ENCODE measurements around the gene ZNF319. TPM values are rescaled to one million over a fixed set of nuclear protein-coding genes. Genes with fewer than 3 reads are reported as not detected.

ZNF319 gene
- total RNA-seq, 2 experiments from 2014 or later = 19.8 to 20.8 TPM

GRCh38 chr16:57997176-57997527 lies 3.3 kb downstream of the ZNF319 start:
- POLR2A ChIA-PET = no interaction called here
- H3K27me3 Mint-ChIP-seq = no peaks in the 10 kb centered on the region
- CTCF ChIA-PET = no interaction called here
- DNase-seq = no peak
- H3K4me3 Mint-ChIP-seq = no peak overlapping the region
- H3K9me3 Mint-ChIP-seq = no peaks in the 10 kb centered on the region
- no peak overlapping the region for H3K27ac Mint-ChIP-seq
- peaks cover 56% of the 10 kb centered on the region for H3K4me1 Mint-ChIP-seq
- H3K36me3 Mint-ChIP-seq (ENCODE audit: low read depth) = peaks cover 33% of the 10 kb centered on the region

GRCh38 chr16:57996406-57997175 lies 3.9 kb downstream of the ZNF319 start:
- Mint-ChIP-seq H3K27ac (no peak overlapping the region), H3K4me1 (peaks cover 50% of the 10 kb centered on the region), H3K9me3 (no peaks in the 10 kb centered on the region), H3K4me3 (no peak overlapping the region), H3K27me3 (no peaks in the 10 kb centered on the region), H3K36me3 (ENCODE audit: low read depth) (peaks cover 33% of the 10 kb centered on the region)
- ChIA-PET POLR2A (no interaction called here), CTCF (no interaction called here)
- DNase-seq = no peak

GRCh38 chr16:57995721-57996405 lies 4.6 kb downstream of the ZNF319 start:
- DNase-seq = no peak
- peaks cover 33% of the 10 kb centered on the region for H3K36me3 Mint-ChIP-seq (ENCODE audit: low read depth)
- CTCF ChIA-PET = no interaction called here
- no peaks in the 10 kb centered on the region for H3K27me3 Mint-ChIP-seq
- no peak overlapping the region for H3K4me3 Mint-ChIP-seq
- POLR2A ChIA-PET = no interaction called here
- H3K4me1 Mint-ChIP-seq = peaks cover 47% of the 10 kb centered on the region
- H3K27ac Mint-ChIP-seq = no peak overlapping the region
- H3K9me3 Mint-ChIP-seq = no peaks in the 10 kb centered on the region

- Mint-ChIP-seq H3K4me3 (no peak overlapping the region), H3K4me1 (peaks cover 47% of the 10 kb centered on the region), H3K27ac (peak overlapping the region; percentile 39), H3K27me3 (no peaks in the 10 kb centered on the region), H3K9me3 (no peaks in the 10 kb centered on the region), H3K36me3 (ENCODE audit: low read depth) (peaks cover 33% of the 10 kb centered on the region)
- ChIA-PET POLR2A (no interaction called here), CTCF (no interaction called here)
- DNase-seq = peak; percentile 60
These were observed 5.7 kb downstream of the ZNF319 start for GRCh38 chr16:57994778-57995177.

- DNase-seq = no peak
- Mint-ChIP-seq H3K27me3 (no peaks in the 10 kb centered on the region), H3K9me3 (no peaks in the 10 kb centered on the region), H3K4me1 (peaks cover 45% of the 10 kb centered on the region), H3K36me3 (ENCODE audit: low read depth) (peaks cover 33% of the 10 kb centered on the region), H3K27ac (peak overlapping the region; percentile 39), H3K4me3 (no peak overlapping the region)
- CTCF ChIA-PET = interaction anchor here (0.8 kb wide), 1 partner anchor 10 kb away, joined by 4 read pairs; no protein-coding TSS in a partner anchor
- POLR2A ChIA-PET = no interaction called here
These were observed 6.1 kb downstream of the ZNF319 start for GRCh38 chr16:57994361-57994760.

GRCh38 chr16:57993897-57994296 lies 6.6 kb downstream of the ZNF319 start:
- H3K4me1 Mint-ChIP-seq = peaks cover 40% of the 10 kb centered on the region
- H3K36me3 Mint-ChIP-seq (ENCODE audit: low read depth) = peaks cover 33% of the 10 kb centered on the region
- no peaks in the 10 kb centered on the region for H3K9me3 Mint-ChIP-seq
- ChIA-PET POLR2A (no interaction called here), CTCF (interaction anchor here (0.8 kb wide), 1 partner anchor 9 kb away, joined by 4 read pairs; no protein-coding TSS in a partner anchor)
- H3K27me3 Mint-ChIP-seq = no peaks in the 10 kb centered on the region
- no peak overlapping the region for H3K27ac Mint-ChIP-seq
- no peak for DNase-seq
- H3K4me3 Mint-ChIP-seq = no peak overlapping the region

- H3K27me3 Mint-ChIP-seq = no peaks in the 10 kb centered on the region
- ChIA-PET POLR2A (no interaction called here), CTCF (interaction anchor here (0.8 kb wide), 1 partner anchor 9 kb away, joined by 4 read pairs; no protein-coding TSS in a partner anchor)
These were observed 7.0 kb downstream of the ZNF319 start for GRCh38 chr16:57993438-57993837.

GRCh38 chr16:57992084-57992483 lies 8.4 kb downstream of the ZNF319 start:
- H3K27me3 Mint-ChIP-seq = no peaks in the 10 kb centered on the region
- H3K27ac Mint-ChIP-seq = no peak overlapping the region
- H3K4me1 Mint-ChIP-seq = peaks cover 22% of the 10 kb centered on the region
- ChIA-PET POLR2A (no interaction called here), CTCF (no interaction called here)
- H3K4me3 Mint-ChIP-seq = no peak overlapping the region
- DNase-seq = no peak
- no peaks in the 10 kb centered on the region for H3K9me3 Mint-ChIP-seq
- peaks cover 22% of the 10 kb centered on the region for H3K36me3 Mint-ChIP-seq (ENCODE audit: low read depth)

More at GRCh38 chr16:57993438-57993837, 7.0 kb downstream of the ZNF319 start:
- no peak overlapping the region for H3K4me3 Mint-ChIP-seq
- no peaks in the 10 kb centered on the region for H3K9me3 Mint-ChIP-seq
- peaks cover 35% of the 10 kb centered on the region for H3K4me1 Mint-ChIP-seq
- H3K27ac Mint-ChIP-seq = no peak overlapping the region
- peaks cover 32% of the 10 kb centered on the region for H3K36me3 Mint-ChIP-seq (ENCODE audit: low read depth)
- DNase-seq = no peak

- Mint-ChIP-seq H3K9me3 (no peaks in the 10 kb centered on the region), H3K27ac (no peak overlapping the region), H3K36me3 (ENCODE audit: low read depth) (peaks cover 21% of the 10 kb centered on the region), H3K4me1 (peaks cover 20% of the 10 kb centered on the region), H3K27me3 (no peaks in the 10 kb centered on the region), H3K4me3 (no peak overlapping the region)
- ChIA-PET POLR2A (no interaction called here), CTCF (no interaction called here)
- DNase-seq = no peak
These were observed 8.9 kb downstream of the ZNF319 start for GRCh38 chr16:57991551-57992059.

- Mint-ChIP-seq H3K27ac (no peak overlapping the region), H3K9me3 (no peaks in the 10 kb centered on the region), H3K4me3 (no peak overlapping the region), H3K27me3 (peaks cover 2% of the 10 kb centered on the region), H3K36me3 (ENCODE audit: low read depth) (peaks cover 3% of the 10 kb centered on the region), H3K4me1 (peaks cover 13% of the 10 kb centered on the region)
- POLR2A ChIA-PET = no interaction called here
- no peak for DNase-seq
- CTCF ChIA-PET = no interaction called here
These were observed 11.5 kb downstream of the ZNF319 start for GRCh38 chr16:57988929-57989328.

- ChIA-PET POLR2A (no interaction called here), CTCF (interaction anchor here (0.6 to 0.9 kb wide), 2 partner anchors 11 to 90 kb away, joined by 3 to 5 read pairs; no protein-coding TSS in a partner anchor)
- H3K27ac Mint-ChIP-seq = no peak overlapping the region
- no peaks in the 10 kb centered on the region for H3K9me3 Mint-ChIP-seq
- peaks cover 13% of the 10 kb centered on the region for H3K4me1 Mint-ChIP-seq
- H3K27me3 Mint-ChIP-seq = peaks cover 2% of the 10 kb centered on the region
- H3K4me3 Mint-ChIP-seq = no peak overlapping the region
- H3K36me3 Mint-ChIP-seq (ENCODE audit: low read depth) = no peaks in the 10 kb centered on the region
- no peak for DNase-seq
These were observed 12.9 kb downstream of the ZNF319 start for GRCh38 chr16:57987441-57988177.

- no peak overlapping the region for H3K4me3 Mint-ChIP-seq
- CTCF ChIA-PET = interaction anchor here (1.2 kb wide), 1 partner anchor 14 kb away, joined by 3 read pairs; the partner anchor contains the start of gene ZNF319
These were observed 14.3 kb downstream of the ZNF319 start for GRCh38 chr16:57986196-57986595.

More at GRCh38 chr16:57986196-57986595, 14.3 kb downstream of the ZNF319 start:
- no peaks in the 10 kb centered on the region for H3K36me3 Mint-ChIP-seq (ENCODE audit: low read depth)
- POLR2A ChIA-PET = no interaction called here
- H3K9me3 Mint-ChIP-seq = no peaks in the 10 kb centered on the region
- H3K27me3 Mint-ChIP-seq = peaks cover 8% of the 10 kb centered on the region
- no peak overlapping the region for H3K27ac Mint-ChIP-seq
- no peak for DNase-seq
- H3K4me1 Mint-ChIP-seq = peaks cover 13% of the 10 kb centered on the region
